NCI-H1048 (cell line): ENCODE measurements around the gene DRP2.
"Not testable (repeated sequence)": the region's sequence is repeated elsewhere in the genome, so short reads cannot be mapped to it uniquely, and the experiment has no call there.

ENCODE experiments used
- DNase-seq: peaks from one replicate; lab custom pipeline; 2025; lab: John Stamatoyannopoulos, UW

Gene DRP2

DNA sequence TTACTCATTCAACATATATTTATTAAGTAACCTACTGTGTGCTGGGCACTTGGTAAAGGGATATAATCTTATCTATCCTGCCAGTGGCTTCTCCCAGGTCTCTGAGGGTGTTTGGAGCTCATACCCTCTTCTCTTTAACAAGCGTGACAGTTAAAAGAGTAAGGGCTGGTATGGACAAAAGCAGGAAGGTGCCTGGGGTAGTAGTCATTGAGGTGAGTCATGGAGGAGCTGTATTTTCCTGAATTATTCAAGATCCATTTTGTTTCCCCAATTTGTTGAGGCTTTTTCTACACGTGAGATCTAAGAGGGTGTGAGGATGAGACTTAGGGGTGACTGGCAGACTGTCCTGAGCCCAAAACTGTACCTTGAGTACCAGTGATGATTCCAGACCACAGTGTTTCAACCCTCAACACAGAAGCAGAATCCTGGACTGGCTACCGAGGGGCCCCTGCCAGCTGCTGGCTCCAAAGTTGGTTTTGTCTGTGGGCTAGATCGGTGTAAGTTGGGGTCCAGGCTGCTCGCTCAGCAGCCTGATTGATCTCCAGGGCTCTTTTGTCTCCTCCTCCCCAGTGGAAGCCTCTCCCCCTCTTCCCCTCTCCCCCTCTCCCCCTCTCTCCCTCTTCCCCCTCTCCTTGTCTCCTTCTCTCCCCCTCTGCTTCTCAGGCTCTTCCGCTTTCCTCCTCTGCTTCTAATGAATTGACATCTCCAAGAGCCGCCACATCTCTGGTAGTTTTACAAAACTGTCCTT lies at the start of gene DRP2:
TSS of gene DRP2 (plus strand) at position 671 of the 748 bp plus-strand sequence. CDS start 11,862 bp downstream, outside the sequence.
- DNase-seq = no peak

DNA sequence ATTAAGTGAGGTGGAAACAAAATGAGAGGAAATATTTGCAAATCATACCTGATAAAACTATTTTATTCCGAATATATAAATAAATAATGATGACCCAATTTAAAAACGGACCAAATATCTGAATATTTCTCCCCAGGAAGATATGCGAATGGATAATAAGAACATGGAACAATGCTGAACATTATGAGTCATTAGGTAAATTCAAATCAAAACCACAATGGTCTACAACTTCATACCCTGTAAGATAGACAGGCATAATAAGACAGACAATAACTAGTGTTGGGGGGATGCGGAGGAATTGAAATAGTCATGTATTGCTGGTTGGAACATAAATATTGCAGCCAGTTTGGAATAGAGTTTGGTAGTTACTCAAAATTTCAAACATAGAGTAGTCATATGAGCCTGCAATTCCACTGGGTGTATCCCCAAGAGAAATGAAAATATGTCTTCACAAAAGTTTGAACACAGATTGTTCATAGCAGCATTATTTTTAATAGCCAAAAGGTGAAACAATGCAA lies 47.6 kb upstream of the DRP2 start:
- no peak for DNase-seq

GRCh38 chrX:101176439-101176838 lies 43.1 kb upstream of the DRP2 start:
- no peak for DNase-seq

- not testable (repeated sequence) for DNase-seq
These were observed 34.7 kb upstream of the DRP2 start for GRCh38 chrX:101184876-101185275.

- not testable (repeated sequence) for DNase-seq
These were observed 31.6 kb upstream of the DRP2 start for GRCh38 chrX:101187961-101188360.

- no peak for DNase-seq
These were observed 28.9 kb upstream of the DRP2 start for GRCh38 chrX:101190736-101191135.

DNA sequence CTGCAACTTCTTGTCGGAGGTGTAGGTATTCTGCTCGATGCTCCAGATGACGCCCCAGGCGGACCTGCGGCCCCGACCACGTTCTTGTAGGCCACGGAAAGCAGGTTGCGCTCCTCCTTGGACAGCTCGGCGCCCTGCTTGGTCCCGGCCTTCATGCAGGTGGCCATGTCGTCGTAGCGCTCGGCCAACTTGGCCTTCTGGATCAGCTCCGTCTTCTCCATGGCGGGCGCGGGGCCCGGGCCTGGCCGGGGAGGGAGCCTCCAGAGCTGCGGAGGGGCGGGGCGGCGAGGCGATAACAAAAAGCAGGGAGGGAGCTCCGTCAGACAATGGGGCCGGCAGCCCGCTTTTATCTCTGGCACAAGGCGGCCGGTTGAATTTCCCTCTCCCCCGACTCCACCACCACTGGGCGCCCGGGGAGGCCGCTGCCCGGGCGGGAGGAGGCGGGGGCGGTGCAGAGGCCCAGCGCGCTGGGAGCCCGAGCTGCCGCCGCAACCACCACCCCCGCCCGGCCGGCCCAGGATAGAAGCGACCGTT lies 28.3 kb upstream of the DRP2 start:
- DNase-seq = no peak

- DNase-seq = no peak
These were observed 24.0 kb upstream of the DRP2 start for GRCh38 chrX:101195442-101196173.

- no peak for DNase-seq
These were observed 15.7 kb upstream of the DRP2 start for GRCh38 chrX:101203761-101204351.

GRCh38 chrX:101206471-101206870 lies 13.1 kb upstream of the DRP2 start:
- DNase-seq = no peak

- no peak for DNase-seq
These were observed 11.3 kb upstream of the DRP2 start for GRCh38 chrX:101208152-101208905.

GRCh38 chrX:101210630-101211029 lies 9.0 kb upstream of the DRP2 start:
- DNase-seq = no peak

DNA sequence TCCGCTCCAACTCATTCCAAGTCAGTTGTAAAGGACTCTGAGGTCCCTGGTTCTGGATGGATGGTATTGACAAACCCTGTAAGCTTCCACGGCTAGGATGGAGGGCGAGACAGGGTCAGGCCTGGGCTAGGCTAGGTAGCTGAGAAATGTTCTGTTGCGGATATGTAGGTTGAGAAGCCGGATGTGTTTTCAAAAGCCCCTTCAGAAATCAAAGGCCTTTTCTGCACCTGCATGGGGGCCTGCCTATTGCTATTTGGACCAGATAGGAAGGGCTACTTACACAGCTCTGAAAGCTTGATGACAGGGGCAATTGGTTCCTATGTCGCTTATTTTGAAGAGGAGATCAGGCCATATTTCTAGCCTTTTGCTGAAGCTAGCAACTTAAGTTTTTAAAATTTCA lies 1.9 kb upstream of the DRP2 start:
- no peak for DNase-seq

DNA sequence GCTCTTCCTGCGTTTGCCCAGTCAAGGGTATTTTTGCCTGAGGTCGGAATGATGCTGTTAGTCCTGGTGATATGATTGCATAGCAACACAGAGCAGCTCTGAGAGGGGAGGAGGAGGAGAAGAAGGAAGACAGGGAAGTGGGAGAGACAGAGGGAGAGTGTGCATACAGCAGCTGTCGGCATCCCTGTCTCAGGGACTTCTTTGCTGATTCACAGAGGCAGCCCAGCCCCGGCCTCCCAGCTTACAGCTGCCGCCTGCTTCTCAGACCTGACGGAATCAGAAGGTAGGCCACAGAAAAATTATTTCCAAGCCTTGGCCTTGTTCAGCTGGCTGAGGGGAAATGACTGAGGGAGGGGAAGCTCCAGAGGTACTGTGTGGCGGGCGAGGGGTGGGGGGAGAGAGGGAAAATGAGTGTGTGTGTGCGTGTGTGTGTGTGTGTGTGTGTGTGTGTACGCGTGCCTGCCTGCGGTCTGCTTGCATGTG lies 319 bp downstream of the DRP2 start:
- DNase-seq = no peak

DNA sequence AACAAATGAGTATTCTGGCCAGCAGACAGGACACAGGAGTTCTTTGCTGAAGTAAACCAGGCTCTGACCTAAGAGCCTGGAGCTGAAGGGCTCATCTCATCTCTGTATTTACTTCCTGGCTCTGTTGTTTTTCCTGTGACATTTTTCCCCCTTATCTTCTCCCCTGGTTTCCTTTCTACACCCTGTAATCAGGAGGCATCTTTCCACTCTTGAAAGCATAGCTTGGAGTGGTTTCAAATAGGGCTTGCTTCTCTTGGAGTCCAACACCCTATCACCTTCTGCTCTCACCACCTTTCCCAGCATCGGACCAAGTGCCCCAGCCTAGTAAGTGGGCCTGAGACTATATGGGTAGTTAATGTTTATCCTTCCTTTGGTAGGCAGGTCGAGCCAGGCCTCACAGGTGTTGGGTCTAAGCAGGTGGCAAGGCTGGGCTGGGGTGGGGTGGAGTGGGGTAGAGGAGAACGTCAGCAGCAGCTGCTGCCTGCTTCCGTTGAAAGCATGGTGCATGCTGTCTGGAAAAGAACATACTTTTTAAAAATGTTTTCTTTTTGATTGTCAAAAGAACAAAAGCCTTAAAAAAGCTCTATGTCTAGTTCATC lies 1.2 kb downstream of the DRP2 start:
- no peak for DNase-seq

GRCh38 chrX:101223226-101223625 lies 3.6 kb downstream of the DRP2 start:
- no peak for DNase-seq

GRCh38 chrX:101229170-101229569 lies 9.6 kb downstream of the DRP2 start:
- no peak for DNase-seq

GRCh38 chrX:101230636-101231035 lies 11.1 kb downstream of the DRP2 start:
- DNase-seq = no peak

- no peak for DNase-seq
These were observed 11.5 kb downstream of the DRP2 start for GRCh38 chrX:101231080-101231479.

DNA sequence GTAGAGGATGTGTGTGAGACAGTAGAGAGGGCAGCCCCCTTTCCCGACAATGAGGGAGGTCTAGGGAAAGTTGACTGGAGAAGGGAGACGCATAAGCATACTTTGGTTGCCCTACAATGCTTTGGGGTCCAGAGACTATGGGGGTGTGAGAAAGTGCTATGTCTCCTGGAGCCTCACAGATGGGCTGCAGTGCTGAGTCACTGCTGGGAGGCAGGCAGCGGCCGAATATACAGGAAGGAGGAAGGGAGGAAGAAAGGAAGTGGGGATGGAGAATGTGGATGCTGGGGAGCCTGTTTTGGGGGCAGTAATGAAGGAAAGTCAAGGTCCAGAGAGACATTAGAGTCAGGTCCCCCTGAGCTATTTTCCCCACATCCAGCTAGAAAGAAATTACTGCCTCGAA lies 12.7 kb downstream of the DRP2 start:
- DNase-seq = no peak

DNA sequence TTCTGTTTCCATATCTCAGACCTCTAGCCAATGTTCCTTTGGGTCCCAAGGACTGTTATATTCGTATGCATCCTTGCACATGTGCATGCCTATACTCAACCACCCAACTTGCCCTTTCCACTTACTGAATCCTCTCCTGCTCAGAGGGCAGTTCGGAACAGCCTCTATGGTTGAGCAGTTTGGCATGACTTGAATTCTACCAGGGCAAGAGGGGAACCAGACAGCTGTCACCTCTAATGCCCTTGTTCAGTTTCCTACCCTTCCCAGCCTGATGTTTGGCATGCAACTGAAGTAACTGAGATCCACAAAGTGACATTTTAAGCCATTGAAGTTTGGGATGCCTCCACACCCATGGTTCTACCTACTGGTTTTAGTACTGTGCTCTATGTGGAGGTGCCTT lies 17.5 kb downstream of the DRP2 start:
- DNase-seq = no peak
